Smooth muscle cell (in vitro differentiated cells): ENCODE measurements around the gene RBMS1. TPM values are rescaled to one million over a fixed set of nuclear protein-coding genes. Genes with fewer than 3 reads are reported as not detected.

ENCODE experiments used
- DNase-seq: peaks from one replicate; lab custom pipeline; 2025; ENCODE audit not compliant: unreplicated experiment; lab: John Stamatoyannopoulos, UW
- H2AFZ ChIP-seq: fragments of 200-600 bp; sonication (generic); 2 replicates; pipeline ENCODE4 v1.6.0; 2016; ENCODE audit warnings: antibody characterized with exemption, low read depth, mild to moderate bottlenecking
- H3F3A ChIP-seq: fragments of 200-600 bp; sonication (generic); 2 replicates; pipeline ENCODE4 v1.6.0; 2017; ENCODE audit warnings: antibody characterized with exemption, low read depth
- H3K27ac ChIP-seq: fragments of 200-600 bp; sonication (generic); 2 replicates; pipeline ENCODE4 v1.5.1; 2016; ENCODE audit warnings: low read depth, mild to moderate bottlenecking
- H3K27me3 ChIP-seq: fragments of 200-600 bp; sonication (generic); 2 replicates; pipeline ENCODE4 v1.6.1; 2016; ENCODE audit warnings: low read depth, mild to moderate bottlenecking
- H3K36me3 ChIP-seq: fragments of 200-600 bp; sonication (generic); 2 replicates; pipeline ENCODE4 v1.5.1; 2016; ENCODE audit warnings: low read depth
- H3K4me1 ChIP-seq: fragments of 200-600 bp; sonication (generic); 2 replicates; pipeline ENCODE4 v1.5.1; 2016; ENCODE audit warnings: low read depth
- H3K4me2 ChIP-seq: fragments of 200-600 bp; sonication (generic); 2 replicates; pipeline ENCODE4 v1.6.0; 2016; ENCODE audit warnings: mild to moderate bottlenecking
- H3K4me3 ChIP-seq: fragments of 200-600 bp; sonication (generic); 2 replicates; pipeline ENCODE4 v1.5.1; 2016; ENCODE audit warnings: mild to moderate bottlenecking
- H3K79me2 ChIP-seq: fragments of 200-600 bp; sonication (generic); 2 replicates; pipeline ENCODE4 v1.6.0; 2016; ENCODE audit warnings: low read depth, mild to moderate bottlenecking
- H3K9ac ChIP-seq: fragments of 200-600 bp; sonication (generic); 2 replicates; pipeline ENCODE4 v1.6.0; 2016; ENCODE audit warnings: low read depth
- H3K9me3 ChIP-seq: fragments of 200-600 bp; sonication (generic); replicated peaks from 2 replicates; pipeline ENCODE4 v1.5.1; 2016; ENCODE audit warnings: low read depth
- H4K20me1 ChIP-seq: fragments of 200-600 bp; sonication (generic); 2 replicates; pipeline ENCODE4 v1.6.0; 2016; ENCODE audit warnings: low read depth
- CTCF ChIP-seq: fragments of 200-600 bp; sonication (generic); IDR thresholded peaks from 2 replicates; pipeline ENCODE4 v1.5.1; 2017; ENCODE audit warnings: borderline replicate concordance, mild to moderate bottlenecking, antibody characterized with exemption; ENCODE audit not compliant: insufficient read depth, poor library complexity, severe bottlenecking
- WGBS: methylation state at CpG from one replicate; pipeline ENCODE4 v1.1.7; 2016; ENCODE audit warnings: low lambda C conversion rate; 5-methylcytosine and 5-hydroxymethylcytosine counted together
- polyA plus RNA-seq: library from polyadenylated mRNA; unstranded; fragments of >200 nt; fragmentation: Nextera tagmentation; extraction: Ambion mirVana; gene quantifications from 2 replicates; pipeline ENCODE4 v1.2.1, GENCODE V29; 2016
- total RNA-seq: library from RNA; depleted of rRNA; stranded (reverse); fragments of >200 nt; gene quantifications from 2 replicates; pipeline ENCODE4 v1.2.3, GENCODE V29; 2014

RBMS1 gene
- total and polyA plus RNA-seq, 2 experiments from 2014 or later = 103 to 160 TPM

- H3K4me3 ChIP-seq = peak overlapping the region; percentile 89
- H2AFZ ChIP-seq = no peak overlapping the region
- no peak for DNase-seq
- no peaks in the 10 kb centered on the region for H3K9me3 ChIP-seq
- peak overlapping the region; percentile 85 for H3K4me2 ChIP-seq
- no peaks in the 10 kb centered on the region for H3K27me3 ChIP-seq
- peak overlapping the region; percentile 76 for H3K27ac ChIP-seq
- TF ChIP-seq CTCF = peak; percentile 6
- peaks cover 70% of the 10 kb centered on the region for H3K79me2 ChIP-seq
- WGBS = 33% methylated on average over 2 of the region's 2 CpGs
- peaks cover 34% of the 10 kb centered on the region for H4K20me1 ChIP-seq
- peaks cover 22% of the 10 kb centered on the region for H3F3A ChIP-seq
- peak overlapping the region; percentile 65 for H3K9ac ChIP-seq
- no peaks in the 10 kb centered on the region for H3K36me3 ChIP-seq
- H3K4me1 ChIP-seq = peaks cover 35% of the 10 kb centered on the region
Measured at GRCh38 chr2:160408959-160409291, 84.7 kb downstream of the RBMS1 start.

GRCh38 chr2:160408173-160408958 is 85.2 kb downstream of the RBMS1 start:
- WGBS = 3% methylated on average over 34 of the region's 34 CpGs
- Histone ChIP-seq H3K9ac (peak overlapping the region; percentile 65), H2AFZ (no peak overlapping the region), H3K79me2 (peaks cover 70% of the 10 kb centered on the region), H3K4me1 (peaks cover 41% of the 10 kb centered on the region), H3K27ac (peak overlapping the region; percentile 76), H3K4me3 (peak overlapping the region; percentile 89), H3K4me2 (peak overlapping the region; percentile 85), H3K27me3 (no peaks in the 10 kb centered on the region), H3K9me3 (no peaks in the 10 kb centered on the region), H3K36me3 (no peaks in the 10 kb centered on the region), H3F3A (peaks cover 22% of the 10 kb centered on the region), H4K20me1 (peaks cover 40% of the 10 kb centered on the region)
- no peak for DNase-seq
- TF ChIP-seq CTCF = no peak

GRCh38 chr2:160407393-160408172 is 86.0 kb downstream of the RBMS1 start:
- Histone ChIP-seq H3K27ac (peak overlapping the region; percentile 93), H3K4me1 (peaks cover 49% of the 10 kb centered on the region), H3K4me3 (peak overlapping the region; percentile 89), H2AFZ (no peak overlapping the region), H3F3A (peaks cover 22% of the 10 kb centered on the region), H3K27me3 (no peaks in the 10 kb centered on the region), H3K79me2 (peaks cover 70% of the 10 kb centered on the region), H3K4me2 (peak overlapping the region; percentile 93), H3K9ac (peak overlapping the region; percentile 94), H3K36me3 (no peaks in the 10 kb centered on the region), H4K20me1 (peaks cover 47% of the 10 kb centered on the region), H3K9me3 (no peaks in the 10 kb centered on the region)
- 2% methylated on average over 11 of the region's 120 CpGs for WGBS
- DNase-seq = peak; percentile 34
- no peak for TF ChIP-seq CTCF
